Activated CD8-positive, alpha-beta memory T cell treated with anti-CD3 and anti-CD28 coated beads for 36 hours (primary cell): Measurements from ENCODE around the gene UTS2R. TPM values are rescaled to one million over a fixed set of nuclear protein-coding genes. Genes with fewer than 3 reads are reported as not detected.
"Not testable (repeated sequence)": the region's sequence is repeated elsewhere in the genome, so short reads cannot be mapped to it uniquely, and the experiment has no call there.

Experiments
- CTCF ChIA-PET: fragments of 350-600 bp; sonication (Branson Sonifier 250); formaldehyde crosslinking; loops from one replicate; lab custom pipeline; 2021; ENCODE audit warnings: antibody characterized with exemption; lab: Charles Lee
- POLR2A ChIA-PET: fragments of 350-600 bp; sonication (Branson Sonifier 250); formaldehyde crosslinking; loops from one replicate; lab custom pipeline; 2021; ENCODE audit warnings: antibody characterized with exemption; lab: Charles Lee
- total RNA-seq, 2 experiments: library from RNA; stranded (reverse); gene quantifications; one replicate each; pipeline ENCODE4 v1.2.3, GENCODE V29; 2021

The UTS2R gene
- total RNA-seq, 2 experiments from 2014 or later, result not detected

- ChIA-PET POLR2A (no interaction called here), CTCF (no interaction called here)
Measured at GRCh38 chr17:82396601-82397435, 25.3 kb downstream of the UTS2R start.

GRCh38 chr17:82397449-82398335 lies 26.1 kb downstream of the UTS2R start:
- ChIA-PET POLR2A (no interaction called here), CTCF (no interaction called here)

- ChIA-PET CTCF (interaction anchor here (1.4 kb wide), 1 partner anchor 15 kb away, joined by 4 read pairs; no protein-coding TSS in a partner anchor), POLR2A (no interaction called here)
Measured at GRCh38 chr17:82399041-82399441, 27.5 kb downstream of the UTS2R start.

GRCh38 chr17:82399601-82400101 lies 28.1 kb downstream of the UTS2R start:
- CTCF ChIA-PET, result interaction anchor here (1.4 kb wide), 1 partner anchor 14 kb away, joined by 4 read pairs; no protein-coding TSS in a partner anchor
- POLR2A ChIA-PET, result no interaction called here

- CTCF ChIA-PET, result interaction anchor here (1.4 kb wide), 1 partner anchor 14 kb away, joined by 4 read pairs; no protein-coding TSS in a partner anchor
- POLR2A ChIA-PET, result no interaction called here
Measured at GRCh38 chr17:82400206-82400605, 28.6 kb downstream of the UTS2R start.

- ChIA-PET POLR2A (no interaction called here), CTCF (interaction anchor here (0.7 kb wide), 1 partner anchor 9 kb away, joined by 3 read pairs; no protein-coding TSS in a partner anchor)
Measured at GRCh38 chr17:82400830-82401229, 29.3 kb downstream of the UTS2R start.

GRCh38 chr17:82402865-82403264 lies 31.3 kb downstream of the UTS2R start:
- ChIA-PET CTCF (interaction anchor here (0.7 kb wide), 1 partner anchor 8 kb away, joined by 3 read pairs; no protein-coding TSS in a partner anchor), POLR2A (no interaction called here)

GRCh38 chr17:82403662-82404660 lies 32.4 kb downstream of the UTS2R start:
- CTCF ChIA-PET, result interaction anchor here (0.7 kb wide), 1 partner anchor 21 kb away, joined by 3 read pairs; no protein-coding TSS in a partner anchor
- POLR2A ChIA-PET, result no interaction called here

GRCh38 chr17:82405051-82405450 lies 33.5 kb downstream of the UTS2R start:
- POLR2A ChIA-PET, result interaction anchor here (0.6 kb wide), 2 partner anchors 12 to 34 kb away, joined by 5 to 6 read pairs; no protein-coding TSS in a partner anchor
- CTCF ChIA-PET, result interaction anchor here (0.7 kb wide), 1 partner anchor 20 kb away, joined by 3 read pairs; no protein-coding TSS in a partner anchor

GRCh38 chr17:82406131-82406671 lies 34.6 kb downstream of the UTS2R start:
- ChIA-PET POLR2A (no interaction called here), CTCF (no interaction called here)

- ChIA-PET POLR2A (no interaction called here), CTCF (interaction anchor here (0.6 kb wide), 1 partner anchor 25 kb away, joined by 3 read pairs; no protein-coding TSS in a partner anchor)
Measured at GRCh38 chr17:82407255-82407654, 35.7 kb downstream of the UTS2R start.

GRCh38 chr17:82408288-82408937 lies 36.8 kb downstream of the UTS2R start:
- POLR2A ChIA-PET, result no interaction called here
- CTCF ChIA-PET, result no interaction called here

- ChIA-PET POLR2A (interaction anchor here (0.7 kb wide), 1 partner anchor 171 kb away, joined by 4 read pairs; no protein-coding TSS in a partner anchor), CTCF (interaction anchor here (1.7 kb wide), 1 partner anchor 57 kb away, joined by 6 read pairs; no protein-coding TSS in a partner anchor)
Measured at GRCh38 chr17:82408938-82409318, 37.4 kb downstream of the UTS2R start.

- ChIA-PET CTCF (interaction anchor here (0.6 to 1.7 kb wide), 6 partner anchors 7 to 170 kb away, joined by 3 to 6 read pairs (median 3); no protein-coding TSS in a partner anchor), POLR2A (interaction anchor here (0.7 kb wide), 1 partner anchor 311 kb away, joined by 3 read pairs; no protein-coding TSS in a partner anchor)
Measured at GRCh38 chr17:82410014-82410716, 38.6 kb downstream of the UTS2R start.

- ChIA-PET CTCF (interaction anchor here (0.9 kb wide), 1 partner anchor 9 kb away, joined by 3 read pairs; no protein-coding TSS in a partner anchor), POLR2A (no interaction called here)
Measured at GRCh38 chr17:82411396-82412053, 40.0 kb downstream of the UTS2R start.

- POLR2A ChIA-PET, CTCF ChIA-PET: not testable (repeated sequence)
Measured at GRCh38 chr17:82412081-82412480, 40.5 kb downstream of the UTS2R start.
